ENCODE results near the gene MYO9B. TPM values are rescaled to one million over a fixed set of nuclear protein-coding genes. Genes with fewer than 3 reads are reported as not detected.

Gene MYO9B
- total RNA-seq, 2 donors from 2014 or later, result 229 to 257 TPM

- peak overlapping the region; percentile 56 to 59 for H3K27ac ChIP-seq
- no peak for TF ChIP-seq CTCF (IDR thresholded peaks at IDR 0.05)
- no peaks in the 10 kb centered on the region for H3K9me3 ChIP-seq
- H3K4me3 ChIP-seq, result no peak overlapping the region
- DNase-seq (ENCODE audit: low spot score), result no peak
- H3K27me3 ChIP-seq (replicated peaks; ENCODE audit: insufficient read depth), result no peaks in the 10 kb centered on the region
- no peak for ATAC-seq (ENCODE audit: insufficient number of reproducible peaks, low FRiP score, low read depth)
- H3K36me3 ChIP-seq, result no peaks in the 10 kb centered on the region
- H3K4me1 ChIP-seq (ENCODE audit: control insufficient read depth in 1 of 2, low read depth in 2 of 2), result peaks cover 21 to 29% of the 10 kb centered on the region in 2 donors
Observed at GRCh38 chr19:17128403-17128802, 52.8 kb downstream of the MYO9B start.

- Histone ChIP-seq H3K4me1 (ENCODE audit: control insufficient read depth in 1 of 2, low read depth in 2 of 2) (peaks cover 22 to 30% of the 10 kb centered on the region in 2 donors), H3K4me3 (no peak overlapping the region), H3K36me3 (no peaks in the 10 kb centered on the region), H3K27ac (peak overlapping the region in 1 of 2 donors; percentile 59), H3K9me3 (no peaks in the 10 kb centered on the region), H3K27me3 (replicated peaks; ENCODE audit: insufficient read depth) (no peaks in the 10 kb centered on the region)
- DNase-seq (ENCODE audit: low spot score), result no peak
- no peak for ATAC-seq (ENCODE audit: insufficient number of reproducible peaks, low FRiP score, low read depth)
- TF ChIP-seq CTCF (IDR thresholded peaks at IDR 0.05), result no peak
Observed at GRCh38 chr19:17128820-17129219, 53.2 kb downstream of the MYO9B start.

GRCh38 chr19:17129377-17129776, 53.8 kb downstream of the MYO9B start:
- Histone ChIP-seq H3K36me3 (no peaks in the 10 kb centered on the region), H3K27ac (peak overlapping the region; percentile 45 to 59), H3K9me3 (no peaks in the 10 kb centered on the region), H3K4me1 (ENCODE audit: control insufficient read depth in 1 of 2, low read depth in 2 of 2) (peaks cover 27 to 35% of the 10 kb centered on the region in 2 donors), H3K27me3 (replicated peaks; ENCODE audit: insufficient read depth) (no peaks in the 10 kb centered on the region), H3K4me3 (no peak overlapping the region)
- ATAC-seq (ENCODE audit: insufficient number of reproducible peaks, low FRiP score, low read depth) (no peak), DNase-seq (ENCODE audit: low spot score) (no peak)
- TF ChIP-seq CTCF (IDR thresholded peaks at IDR 0.05), result no peak

- ATAC-seq (ENCODE audit: insufficient number of reproducible peaks, low FRiP score, low read depth) (peak; percentile 93), DNase-seq (ENCODE audit: low spot score) (peak; percentile 96)
- peak overlapping the region; percentile 55 for H3K4me3 ChIP-seq
- no peaks in the 10 kb centered on the region for H3K36me3 ChIP-seq
- H3K9me3 ChIP-seq, result no peaks in the 10 kb centered on the region
- peaks cover 34 to 64% of the 10 kb centered on the region in 2 donors for H3K4me1 ChIP-seq (ENCODE audit: control insufficient read depth in 1 of 2, low read depth in 2 of 2)
- peak overlapping the region; percentile 94 to 99 for H3K27ac ChIP-seq
- H3K27me3 ChIP-seq (replicated peaks; ENCODE audit: insufficient read depth), result no peaks in the 10 kb centered on the region
- TF ChIP-seq CTCF (IDR thresholded peaks at IDR 0.05), result no peak
Observed at GRCh38 chr19:17135001-17135853, 59.6 kb downstream of the MYO9B start.

- TF ChIP-seq CTCF (IDR thresholded peaks at IDR 0.05), result no peak
- H3K27ac ChIP-seq, result peak overlapping the region; percentile 94 to 99
- H3K9me3 ChIP-seq, result no peaks in the 10 kb centered on the region
- DNase-seq (ENCODE audit: low spot score), result no peak
- no peak for ATAC-seq (ENCODE audit: insufficient number of reproducible peaks, low FRiP score, low read depth)
- H3K4me3 ChIP-seq, result peak overlapping the region; percentile 55
- H3K27me3 ChIP-seq (replicated peaks; ENCODE audit: insufficient read depth), result no peaks in the 10 kb centered on the region
- H3K36me3 ChIP-seq, result no peaks in the 10 kb centered on the region
- peaks cover 34 to 71% of the 10 kb centered on the region in 2 donors for H3K4me1 ChIP-seq (ENCODE audit: control insufficient read depth in 1 of 2, low read depth in 2 of 2)
Observed at GRCh38 chr19:17136021-17136420, 60.4 kb downstream of the MYO9B start.

Measured in thoracic aorta (tissue), 2 donors.